Natural killer cell (primary cell): ENCODE results near the gene FA2H. TPM values are rescaled to one million over a fixed set of nuclear protein-coding genes. Genes with fewer than 3 reads are reported as not detected.

Source experiments
- ATAC-seq, 3 donors: fragments of 150-1000 bp in 2 of 3; fragments of 200-7000 bp in 1 of 3; cut with Tn5 transposase; 1 replicate in 1 of 3; 2 replicates in 2 of 3; pipeline ENCODE4 v1.10.0; 2021; ENCODE audit warnings: mild to moderate bottlenecking in 2 of 3, moderate library complexity in 2 of 3
- DNase-seq, 2 donors: peaks; one replicate each; pipeline versions ENCODE4 v3.0.0 to v3.0.0-alpha.2; 2013 to 2021; ENCODE audit warnings: mixed read lengths in 1 of 2
- H3K27ac ChIP-seq: one replicate; pipeline ENCODE4 v1.5.1; 2013; ENCODE audit warnings: mild to moderate bottlenecking, low read length
- H3K27me3 ChIP-seq: one replicate; pipeline ENCODE4 v1.6.1; 2013; ENCODE audit warnings: low read length; ENCODE audit not compliant: control insufficient read depth, insufficient read depth
- H3K36me3 ChIP-seq: one replicate; pipeline ENCODE4 v1.6.1; 2013; ENCODE audit warnings: low read length; ENCODE audit not compliant: control insufficient read depth, insufficient read depth
- H3K4me1 ChIP-seq: one replicate; pipeline ENCODE4 v1.6.1; 2013; ENCODE audit warnings: low read length; ENCODE audit not compliant: control insufficient read depth, insufficient read depth
- H3K4me3 ChIP-seq: one replicate; pipeline ENCODE4 v1.5.1; 2013; ENCODE audit warnings: low read length
- H3K9me3 ChIP-seq: one replicate; pipeline ENCODE4 v1.6.1; 2013; ENCODE audit warnings: low read length; ENCODE audit not compliant: control insufficient read depth, insufficient read depth
- H3K27ac Mint-ChIP-seq, 2 donors: one replicate each; pipeline ENCODE4 v1.8.0; 2022; ENCODE audit warnings: mild to moderate bottlenecking in 2 of 2, mixed read lengths in 2 of 2, moderate library complexity in 1 of 2
- H3K27me3 Mint-ChIP-seq, 2 donors: one replicate each; pipeline ENCODE4 v1.8.0; 2022; ENCODE audit warnings: low read depth in 2 of 2, mixed read lengths in 2 of 2
- H3K36me3 Mint-ChIP-seq: one replicate; pipeline ENCODE4 v1.8.0; 2022; ENCODE audit warnings: mixed read lengths
- H3K4me1 Mint-ChIP-seq, 2 donors: one replicate each; pipeline ENCODE4 v1.8.0; 2022; ENCODE audit warnings: mixed read lengths in 2 of 2
- H3K4me3 Mint-ChIP-seq: one replicate; pipeline ENCODE4 v1.8.0; 2022; ENCODE audit warnings: mild to moderate bottlenecking, moderate library complexity, mixed read lengths
- H3K9me3 Mint-ChIP-seq, 2 donors: one replicate each; pipeline ENCODE4 v1.8.0; 2022; ENCODE audit warnings: mixed read lengths in 2 of 2
- CTCF ChIP-seq: fragments of 200-600 bp; IDR thresholded peaks from one replicate; pipeline ENCODE4 v1.8.0; 2022; ENCODE audit warnings: antibody characterized with exemption
- WGBS: methylation state at CpG from one replicate; pipeline ENCODE4 v1.1.7; 2013; ENCODE audit warnings: missing lambda C conversion rate; ENCODE audit not compliant: insufficient coverage; 5-methylcytosine and 5-hydroxymethylcytosine counted together
- intact Hi-C: fragments of 100-400 bp; cut with micrococcal nuclease; formaldehyde crosslinking; loops from one replicate; pipeline ENCODE4 v1.14.2; 2022
- total RNA-seq, 4 donors: library from RNA; stranded (reverse); fragments of 120-200 nt in 1 of 4; gene quantifications; one replicate each; pipeline versions ENCODE4 v1.2.3 to v1.2.4, GENCODE V29; 2013 to 2022

Gene FA2H
- total RNA-seq, 3 donors from 2014 or later (not counting 1 experiment from before 2014, with no cell fraction given) = 0.14 to 0.93 TPM; not detected in 1

GRCh38 chr16:74667255-74667700 is 107.3 kb downstream of the FA2H start:
- peak overlapping the region; percentile 54 for H3K4me3 ChIP-seq
- ATAC-seq = no peak

GRCh38 chr16:74666425-74667254 is 108.0 kb downstream of the FA2H start, which contains the start of gene RFWD3:
Gene RFWD3 (minus strand): TSS chr16:74666877. CDS start chr16:74661449, 5,428 bp downstream.
- H3K4me1 Mint-ChIP-seq = peaks cover 23 to 34% of the 10 kb centered on the region in 2 donors

More at GRCh38 chr16:74667255-74667700, 107.3 kb downstream of the FA2H start:
- intact Hi-C loops = loop anchor here (2.0 kb wide), 1 partner anchor 34 kb away; the partner anchor contains the start of gene MLKL
- Histone ChIP-seq H3K9me3 (no peaks in the 10 kb centered on the region), H3K36me3 (peaks cover 32% of the 10 kb centered on the region), H3K27me3 (no peaks in the 10 kb centered on the region), H3K4me1 (peaks cover 19% of the 10 kb centered on the region), H3K27ac (no peak overlapping the region)
- H3K36me3 Mint-ChIP-seq = peaks cover 26% of the 10 kb centered on the region
- no peak for TF ChIP-seq CTCF
- no peaks in the 10 kb centered on the region for H3K27me3 Mint-ChIP-seq
- H3K27ac Mint-ChIP-seq = peak overlapping the region; percentile 92 to 93
- H3K4me1 Mint-ChIP-seq = peaks cover 20 to 27% of the 10 kb centered on the region in 2 donors
- DNase-seq = peak; percentile 20 to 50
- 0% methylated on average over 22 of the region's 23 CpGs for WGBS
- no peaks in the 10 kb centered on the region for H3K9me3 Mint-ChIP-seq
- peak overlapping the region; percentile 99 for H3K4me3 Mint-ChIP-seq

GRCh38 chr16:74666010-74666421 is 108.6 kb downstream of the FA2H start:
- DNase-seq (no peak), ATAC-seq (no peak)
- Histone ChIP-seq H3K36me3 (peaks cover 34% of the 10 kb centered on the region), H3K27me3 (no peaks in the 10 kb centered on the region), H3K4me1 (peaks cover 19% of the 10 kb centered on the region), H3K9me3 (no peaks in the 10 kb centered on the region), H3K27ac (no peak overlapping the region), H3K4me3 (peak overlapping the region; percentile 79)
- intact Hi-C loops = loop anchor here (2.0 kb wide), 1 partner anchor 35 kb away; the partner anchor contains the start of gene MLKL
- peak overlapping the region; percentile 92 to 93 for H3K27ac Mint-ChIP-seq
- H3K4me1 Mint-ChIP-seq = peaks cover 25 to 38% of the 10 kb centered on the region in 2 donors
- H3K27me3 Mint-ChIP-seq = no peaks in the 10 kb centered on the region
- 0% methylated on average over 6 of the region's 8 CpGs for WGBS
- peaks cover 18% of the 10 kb centered on the region for H3K36me3 Mint-ChIP-seq
- no peaks in the 10 kb centered on the region for H3K9me3 Mint-ChIP-seq
- TF ChIP-seq CTCF = no peak
- peak overlapping the region; percentile 99 for H3K4me3 Mint-ChIP-seq

More at GRCh38 chr16:74666425-74667254, 108.0 kb downstream of the FA2H start, which contains the start of gene RFWD3:
- under 1% methylated on average over 59 of the region's 63 CpGs for WGBS
- Histone ChIP-seq H3K9me3 (no peaks in the 10 kb centered on the region), H3K27me3 (no peaks in the 10 kb centered on the region), H3K36me3 (peaks cover 30% of the 10 kb centered on the region), H3K27ac (peak within 1 kb of the TSS; percentile 63), H3K4me1 (peaks cover 19% of the 10 kb centered on the region), H3K4me3 (peak within 1 kb of the TSS; percentile 79)
- H3K27ac Mint-ChIP-seq = peak within 1 kb of the TSS; percentile 92 to 93
- no peak for TF ChIP-seq CTCF
- H3K9me3 Mint-ChIP-seq = no peaks in the 10 kb centered on the region
- H3K36me3 Mint-ChIP-seq = peaks cover 21% of the 10 kb centered on the region
- DNase-seq = peak; percentile 92 to 99
- H3K4me3 Mint-ChIP-seq = peak within 1 kb of the TSS; percentile 99
- intact Hi-C loops = loop anchor here (2.0 kb wide), 1 partner anchor 34 kb away; the partner anchor contains the start of gene MLKL
- peak; percentile 98 to 100 (median 99) for ATAC-seq
- H3K27me3 Mint-ChIP-seq = no peaks in the 10 kb centered on the region

Other genes with a start within 250 kb of the FA2H start
- gene GLG1, start 167.7 kb downstream of the FA2H start, total RNA-seq = 100 to 1,000 TPM; 184 to 225 (median 188) TPM
- 10 to 100 TPM; 41.1 to 53.4 (median 47.5) TPM for gene RFWD3, start 107.9 kb downstream of the FA2H start, total RNA-seq
- 10 to 100 TPM; 39.8 to 57.5 (median 52.1) TPM for gene MLKL, start 74.0 kb downstream of the FA2H start, total RNA-seq
- gene WDR59, start 210.3 kb upstream of the FA2H start, total RNA-seq = 10 to 100 TPM; 60.5 to 83.7 (median 73.2) TPM
- 1 to 10 TPM; 2.4 to 5.1 (median 3.4) TPM for gene ZNRF1, start 224.2 kb upstream of the FA2H start, total RNA-seq